Suppressor macrophage treated with lipopolysaccharide for 4 hours (primary cell): ENCODE data around the gene HCFC1.
A peak's percentile ranks its signal among the peaks of the same experiment; 100 is the strongest.

ENCODE experiments used
- DNase-seq: peaks from one replicate; pipeline ENCODE4 v3.0.0-alpha.2; 2020

HCFC1 gene

GRCh38 chrX:153921511-153922446, 49.8 kb downstream of the HCFC1 start:
- no peak for DNase-seq

- DNase-seq: no peak
Measured at GRCh38 chrX:153921070-153921469, 50.5 kb downstream of the HCFC1 start.

DNA sequence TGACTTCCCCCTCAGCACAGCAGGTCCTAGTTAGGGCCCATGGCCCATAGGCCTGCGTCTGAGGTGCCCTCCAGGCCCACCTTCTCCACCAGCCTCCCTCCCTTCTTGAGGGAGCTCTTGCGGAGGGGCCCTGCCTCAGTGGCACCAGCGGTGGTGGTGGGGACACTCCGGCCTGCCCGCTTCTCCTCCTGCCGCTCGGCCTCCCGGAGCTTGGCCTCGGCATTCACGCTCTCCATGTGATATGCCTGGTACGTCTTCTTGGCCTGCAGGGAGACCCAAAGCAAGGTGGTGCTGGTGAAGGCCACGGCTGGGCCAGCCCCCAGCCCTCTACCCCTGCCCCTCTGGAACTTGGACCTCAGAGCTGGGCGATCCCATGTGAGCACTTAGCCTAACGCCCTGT, 51.1 kb downstream of the HCFC1 start:
- DNase-seq: no peak

- no peak for DNase-seq
Measured at GRCh38 chrX:153919281-153919680, 52.3 kb downstream of the HCFC1 start.

DNA sequence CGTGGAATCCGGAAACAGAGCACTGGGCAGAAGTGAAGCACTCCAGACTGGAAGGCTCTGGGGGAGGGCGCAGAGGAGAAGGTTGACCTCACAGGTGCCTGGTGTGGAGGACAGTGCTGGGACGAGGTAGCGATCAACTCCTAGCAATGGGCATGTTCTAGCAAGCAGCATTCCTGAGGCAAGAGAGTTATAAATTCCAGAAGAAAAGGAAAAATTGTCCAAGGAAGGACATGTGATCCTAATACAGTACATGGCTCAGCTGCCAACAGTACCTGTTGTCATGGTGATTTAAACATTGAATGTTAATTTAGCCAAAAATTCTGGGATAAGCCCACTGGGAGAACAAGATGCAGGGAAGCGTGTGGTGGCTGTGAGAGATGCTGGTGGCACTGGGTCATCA, 53.7 kb downstream of the HCFC1 start:
- no peak for DNase-seq

- DNase-seq: no peak
Measured at GRCh38 chrX:153913701-153914100, 57.9 kb downstream of the HCFC1 start.

DNA sequence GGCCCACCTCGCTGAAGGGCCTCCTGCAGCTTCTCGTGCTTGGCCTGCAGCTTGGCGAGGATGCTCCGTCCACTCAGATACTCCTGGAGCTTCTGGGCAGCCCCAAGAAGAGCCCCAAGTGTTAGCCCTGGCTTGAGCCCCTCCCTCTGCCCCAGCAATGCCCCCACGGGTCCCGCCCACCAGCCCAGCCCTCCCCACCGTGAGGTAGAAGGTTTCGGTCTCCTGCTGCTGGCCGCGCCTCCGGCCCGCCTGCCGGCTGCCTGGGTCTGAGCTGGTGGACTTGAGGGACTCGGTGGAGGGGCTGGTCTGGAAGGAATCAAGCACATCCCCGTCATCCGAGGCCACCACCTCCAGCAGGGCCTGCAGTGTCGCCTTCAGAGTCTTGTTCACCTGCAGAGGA, 58.4 kb downstream of the HCFC1 start:
- DNase-seq: no peak

- DNase-seq: no peak
Measured at GRCh38 chrX:153911798-153912197, 59.8 kb downstream of the HCFC1 start.

DNA sequence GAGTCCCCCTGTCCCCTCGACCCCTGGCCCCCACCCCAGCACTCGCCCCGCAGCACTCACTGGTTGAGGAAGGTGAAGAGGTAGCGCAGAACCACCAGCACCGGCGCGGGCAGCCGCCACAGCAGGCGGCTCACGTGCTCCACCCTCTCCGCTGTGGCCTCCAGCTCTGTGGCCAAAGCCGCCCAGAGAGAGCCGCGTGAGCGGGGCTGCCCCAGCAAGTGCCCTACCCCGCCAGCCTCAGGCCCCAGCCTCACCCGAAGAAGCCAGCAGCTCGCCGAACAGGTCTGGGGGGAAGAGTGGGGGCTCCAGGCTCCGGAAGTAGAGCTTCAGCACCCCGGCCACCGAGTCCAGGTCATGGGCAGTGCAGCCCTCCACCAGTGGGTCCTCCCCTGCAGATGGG, 61.2 kb downstream of the HCFC1 start:
- no peak for DNase-seq

- DNase-seq: no peak
Measured at GRCh38 chrX:153909980-153910360, 61.6 kb downstream of the HCFC1 start.

DNA sequence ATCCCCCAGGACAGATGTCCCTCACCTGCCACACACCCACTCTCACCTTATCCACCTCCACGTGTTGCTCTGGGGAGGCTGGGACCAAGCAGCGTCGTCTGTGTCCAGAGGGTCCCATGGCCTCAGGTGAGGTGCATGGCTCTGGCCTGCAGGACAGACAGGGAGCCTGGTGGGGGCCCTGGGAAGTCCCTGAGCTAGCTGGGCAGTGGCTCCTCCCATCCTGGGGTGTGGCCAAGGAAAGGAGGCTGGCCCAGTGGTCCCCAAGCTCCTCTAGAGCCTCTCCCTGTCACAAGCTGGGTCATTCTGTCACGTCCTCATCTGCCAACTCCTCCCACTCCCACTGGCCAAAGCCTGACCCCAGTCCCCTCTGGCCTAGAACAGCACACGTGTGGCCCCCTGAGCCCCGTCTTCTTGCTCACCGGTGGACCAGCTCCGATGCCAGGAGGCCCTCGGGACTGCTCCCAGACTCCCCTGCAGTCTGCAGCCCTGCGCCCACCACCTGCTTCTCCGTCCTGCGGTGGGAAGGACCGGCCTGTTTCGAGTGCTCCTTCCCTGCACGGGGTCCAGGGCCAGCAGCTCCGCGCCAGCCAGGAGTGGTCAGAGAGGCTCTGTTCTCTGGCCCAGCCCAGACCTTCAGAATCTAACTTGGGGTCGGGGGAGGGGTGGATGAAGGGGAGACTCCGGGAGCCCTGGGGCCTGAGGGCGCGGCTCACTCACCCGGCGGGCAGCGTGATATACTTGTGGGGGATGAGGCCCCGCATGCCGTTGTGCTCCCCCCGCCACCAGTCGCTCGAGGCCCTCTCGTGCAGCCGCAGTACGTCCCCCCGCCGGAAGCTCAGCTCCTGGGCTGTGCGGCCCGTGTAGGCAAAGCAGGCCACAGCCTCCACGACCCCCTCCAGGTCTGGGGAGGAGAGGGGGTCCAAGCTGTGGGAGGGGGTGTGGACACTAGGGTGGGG, 62.3 kb downstream of the HCFC1 start:
- DNase-seq: no peak

DNA sequence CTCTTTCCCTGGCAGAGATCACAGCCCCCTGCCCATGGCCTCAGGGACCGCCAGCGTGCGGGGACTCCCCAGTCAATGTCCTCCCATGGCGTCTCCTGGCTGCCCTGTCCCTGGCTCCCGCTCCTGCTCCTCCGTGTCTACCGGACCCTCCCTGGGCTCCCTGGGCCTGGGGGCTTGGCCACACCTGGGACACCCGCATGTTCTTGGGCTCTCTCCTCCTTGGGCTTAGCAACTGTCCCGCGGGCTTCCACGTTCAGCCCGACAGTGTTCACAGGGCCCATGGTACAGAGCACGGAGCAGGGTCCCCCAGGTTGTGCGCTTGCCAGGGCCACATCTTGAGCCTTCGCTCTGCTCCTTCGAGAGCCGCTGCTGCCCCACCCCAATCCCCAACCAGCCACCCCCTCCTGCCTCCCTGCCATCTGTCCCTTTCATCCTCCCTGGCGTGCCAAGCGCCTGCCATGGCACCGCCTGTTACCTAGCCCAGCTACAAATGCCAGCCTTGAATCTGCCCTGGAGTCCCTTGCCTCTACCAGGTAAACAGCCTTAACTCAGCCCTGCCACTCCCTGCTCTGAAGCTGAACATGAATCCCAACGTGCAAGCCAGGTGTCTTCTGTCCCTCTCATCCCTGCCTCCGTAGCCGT, 63.3 kb downstream of the HCFC1 start:
- no peak for DNase-seq

GRCh38 chrX:153907456-153907855, 64.2 kb downstream of the HCFC1 start:
- DNase-seq: no peak

DNA sequence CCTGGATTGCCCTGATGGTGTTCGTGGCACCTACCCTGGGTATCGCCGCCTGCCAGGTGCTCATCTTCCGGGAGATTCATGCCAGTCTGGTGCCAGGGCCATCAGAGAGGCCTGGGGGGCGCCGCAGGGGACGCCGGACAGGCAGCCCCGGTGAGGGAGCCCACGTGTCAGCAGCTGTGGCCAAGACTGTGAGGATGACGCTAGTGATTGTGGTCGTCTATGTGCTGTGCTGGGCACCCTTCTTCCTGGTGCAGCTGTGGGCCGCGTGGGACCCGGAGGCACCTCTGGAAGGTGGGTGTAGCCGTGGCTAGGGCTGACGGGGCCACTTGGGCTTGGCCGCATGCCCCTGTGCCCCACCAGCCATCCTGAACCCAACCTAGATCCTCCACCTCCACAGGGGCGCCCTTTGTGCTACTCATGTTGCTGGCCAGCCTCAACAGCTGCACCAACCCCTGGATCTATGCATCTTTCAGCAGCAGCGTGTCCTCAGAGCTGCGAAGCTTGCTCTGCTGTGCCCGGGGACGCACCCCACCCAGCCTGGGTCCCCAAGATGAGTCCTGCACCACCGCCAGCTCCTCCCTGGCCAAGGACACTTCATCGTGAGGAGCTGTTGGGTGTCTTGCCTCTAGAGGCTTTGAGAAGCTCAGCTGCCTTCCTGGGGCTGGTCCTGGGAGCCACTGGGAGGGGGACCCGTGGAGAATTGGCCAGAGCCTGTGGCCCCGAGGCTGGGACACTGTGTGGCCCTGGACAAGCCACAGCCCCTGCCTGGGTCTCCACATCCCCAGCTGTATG, 65.3 kb downstream of the HCFC1 start:
- DNase-seq: no peak

- no peak for DNase-seq
Measured at GRCh38 chrX:153905481-153906095, 66.0 kb downstream of the HCFC1 start.

GRCh38 chrX:153903991-153904957, 67.3 kb downstream of the HCFC1 start, which contains the start of gene AVPR2:
TSS of gene AVPR2 (plus strand) at chrX:153904673. CDS start at chrX:153905146, 473 bp downstream.
- no peak for DNase-seq

- DNase-seq: peak; percentile 20
Measured at GRCh38 chrX:153903238-153903980, 68.2 kb downstream of the HCFC1 start.

- no peak for DNase-seq
Measured at GRCh38 chrX:153902385-153902784, 69.2 kb downstream of the HCFC1 start.

DNA sequence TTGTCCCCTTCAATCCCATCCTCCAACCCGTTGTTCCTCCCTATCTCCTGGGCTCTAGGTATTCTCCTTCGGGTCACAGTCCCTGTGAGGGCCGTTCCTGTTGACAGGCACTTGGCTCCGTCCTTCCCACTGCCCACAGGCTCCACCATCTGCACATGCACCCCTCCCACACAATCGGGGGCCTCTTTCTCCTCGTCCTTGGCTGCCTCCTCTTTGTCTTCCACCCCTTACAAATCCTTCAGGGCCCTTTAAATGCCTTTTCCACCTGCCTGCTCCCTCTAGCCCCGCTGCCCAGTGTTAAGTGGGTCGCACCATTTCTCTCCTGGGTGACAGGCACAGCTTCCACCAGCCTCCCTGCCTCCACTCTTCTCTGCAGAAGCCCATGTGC, 69.9 kb downstream of the HCFC1 start:
- DNase-seq: no peak
